SK-N-SH (cell line): ENCODE data around the gene TNRC6A. TPM values are rescaled to one million over a fixed set of nuclear protein-coding genes. Genes with fewer than 3 reads are reported as not detected.

ENCODE experiments used
- CTCF ChIA-PET: fragments of 300-600, 350-600 bp; formaldehyde crosslinking; extraction: SDS; loops from one replicate; lab custom pipeline; 2021; lab: Yijun Ruan, JAX
- POLR2A ChIA-PET: fragments of 350-600 bp; sonication (Branson Sonifier 250); formaldehyde crosslinking; extraction: SDS; loops from one replicate; lab custom pipeline; 2020; ENCODE audit warnings: antibody characterized with exemption, inconsistent platforms; lab: Yijun Ruan, JAX
- DNase-seq: peaks from one replicate; pipeline ENCODE4 v3.0.0; 2012
- H2AFZ ChIP-seq: fragments of 200-600 bp; sonication (generic); 2 replicates; pipeline ENCODE4 v1.8.1; 2016; ENCODE audit warnings: antibody characterized with exemption, mild to moderate bottlenecking, low read depth
- H3F3A ChIP-seq: fragments of 200-600 bp; sonication (generic); replicated peaks from 2 replicates; pipeline ENCODE3; 2016; ENCODE audit warnings: antibody characterized with exemption, mild to moderate bottlenecking; ENCODE audit not compliant: insufficient read depth
- H3K27ac ChIP-seq, 2 experiments: fragments of 200-500 bp in 1 of 2; fragments of 200-600 bp in 1 of 2; sonication (Bioruptor generic) in 1 of 2; sonication (generic), shearing (Covaris generic) in 1 of 2; 2 replicates each; pipeline versions ENCODE4 v1.5.1 to v1.6.1; 2014 to 2016; ENCODE audit warnings: low read depth in 2 of 2, inconsistent platforms in 1 of 2, low read length in 1 of 2, mild to moderate bottlenecking in 1 of 2, mixed read lengths in 1 of 2
- H3K27me3 ChIP-seq: fragments of 200-600 bp; sonication (generic), shearing (Covaris generic); 2 replicates; pipeline ENCODE4 v1.6.1; 2016; ENCODE audit warnings: mixed run types; ENCODE audit not compliant: insufficient read depth
- H3K36me3 ChIP-seq, 2 experiments: fragments of 200-500 bp in 1 of 2; fragments of 200-600 bp in 1 of 2; sonication (Bioruptor generic) in 1 of 2; sonication (generic) in 1 of 2; replicated peaks in 1 of 2; 2 replicates each; pipeline versions ENCODE3 to v1.5.1; 2014 to 2016; ENCODE audit warnings: low read length in 1 of 2, mild to moderate bottlenecking in 1 of 2; ENCODE audit not compliant: insufficient read depth in 2 of 2, control insufficient read depth in 1 of 2
- H3K4me1 ChIP-seq, 2 experiments: fragments of 200-500 bp in 1 of 2; fragments of 200-600 bp in 1 of 2; sonication (Bioruptor generic) in 1 of 2; sonication (generic), shearing (Covaris generic) in 1 of 2; 2 replicates each; pipeline versions ENCODE4 v1.5.1 to v1.6.1; 2014 to 2016; ENCODE audit warnings: low read depth in 1 of 2, low read length in 1 of 2, mixed run types in 1 of 2; ENCODE audit not compliant: insufficient read depth in 2 of 2, control insufficient read depth in 1 of 2
- H3K4me2 ChIP-seq: fragments of 200-600 bp; sonication (generic), shearing (Covaris generic); 2 replicates; pipeline ENCODE4 v1.6.1; 2017; ENCODE audit warnings: mixed run types
- H3K4me3 ChIP-seq, 2 experiments: fragments of 200-500 bp in 1 of 2; fragments of 200-600 bp in 1 of 2; sonication (Bioruptor generic) in 1 of 2; sonication (generic), shearing (Covaris generic) in 1 of 2; 2 replicates each; pipeline versions ENCODE4 v1.5.1 to v1.8.1; 2014 to 2016; ENCODE audit warnings: low read depth in 2 of 2, inconsistent platforms in 1 of 2, low read length in 1 of 2, mild to moderate bottlenecking in 1 of 2, mixed read lengths in 1 of 2, moderate library complexity in 1 of 2
- H3K79me2 ChIP-seq: fragments of 200-600 bp; sonication (generic); 2 replicates; pipeline ENCODE4 v1.8.1; 2017; ENCODE audit warnings: mild to moderate bottlenecking; ENCODE audit not compliant: insufficient read depth
- H3K9ac ChIP-seq: fragments of 200-600 bp; sonication (generic); 2 replicates; pipeline ENCODE4 v1.6.1; 2017; ENCODE audit warnings: mixed run types
- H3K9me2 ChIP-seq: fragments of 200-600 bp; sonication (generic); 2 replicates; pipeline ENCODE4 v1.6.1; 2017; ENCODE audit warnings: mixed run types
- H3K9me3 ChIP-seq: fragments of 200-600 bp; sonication (generic); 2 replicates; pipeline ENCODE4 v1.6.1; 2017; ENCODE audit warnings: mixed run types, mild to moderate bottlenecking, moderate library complexity
- H4K20me1 ChIP-seq: fragments of 200-600 bp; sonication (generic); 2 replicates; pipeline ENCODE4 v1.6.1; 2017; ENCODE audit warnings: mild to moderate bottlenecking, mixed run types; ENCODE audit not compliant: insufficient read depth
- CHD2 ChIP-seq: fragments of 150-350 bp; IDR thresholded peaks from 2 replicates; pipeline ENCODE4 v1.6.1; 2018; ENCODE audit warnings: low read length; ENCODE audit not compliant: partially characterized antibody
- ELF1 ChIP-seq: IDR thresholded peaks from 2 replicates; pipeline ENCODE4 v1.4.0; 2012
- EP300 ChIP-seq, 2 experiments: IDR thresholded peaks; 2 replicates each; pipeline versions ENCODE4 v1.4.0 to v1.6.1; 2012; ENCODE audit warnings: borderline replicate concordance in 1 of 2, low read depth in 1 of 2, low read length in 1 of 2
- EZH2phosphoT487 ChIP-seq: fragments of 200-600 bp; sonication (generic); IDR thresholded peaks from 2 replicates; pipeline ENCODE4 v1.6.1; 2017; ENCODE audit warnings: low read depth, mixed run types, mild to moderate bottlenecking, antibody characterized with exemption, moderate library complexity, borderline replicate concordance
- FOSL2 ChIP-seq: IDR thresholded peaks from 2 replicates; pipeline ENCODE4 v1.4.0; 2012; ENCODE audit warnings: low read depth, mild to moderate bottlenecking, moderate library complexity, borderline replicate concordance
- FOXM1 ChIP-seq: IDR thresholded peaks from 2 replicates; pipeline ENCODE4 v1.4.0; 2012; ENCODE audit warnings: low read depth, mild to moderate bottlenecking
- GABPA ChIP-seq: IDR thresholded peaks from 2 replicates; pipeline ENCODE4 v1.4.0; 2012; ENCODE audit warnings: low read depth, mild to moderate bottlenecking
- GATA2 ChIP-seq: sonication (generic); formaldehyde crosslinking; IDR thresholded peaks from 2 replicates; pipeline ENCODE4 v1.5.0; 2020; ENCODE audit warnings: mild to moderate bottlenecking, missing genetic modification reagents
- JUND ChIP-seq: IDR thresholded peaks from 2 replicates; pipeline ENCODE4 v1.4.0; 2012
- NFIC ChIP-seq: IDR thresholded peaks from 2 replicates; pipeline ENCODE4 v1.4.0; 2012; ENCODE audit warnings: borderline replicate concordance
- PBX3 ChIP-seq: IDR thresholded peaks from 2 replicates; pipeline ENCODE4; 2012
- POLR2AphosphoS5 ChIP-seq: IDR thresholded peaks from 2 replicates; pipeline ENCODE4 v1.6.1; 2012; ENCODE audit warnings: low read depth, low read length
- RAD21 ChIP-seq: IDR thresholded peaks from 2 replicates; pipeline ENCODE4 v1.6.1; 2012; ENCODE audit warnings: mild to moderate bottlenecking, low read length
- RCOR1 ChIP-seq: fragments of 150-350 bp; IDR thresholded peaks from 2 replicates; pipeline ENCODE4 v1.6.1; 2017; ENCODE audit warnings: antibody characterized with exemption, low read length
- SIN3A ChIP-seq: IDR thresholded peaks from 2 replicates; pipeline ENCODE4 v1.6.1; 2012; ENCODE audit warnings: low read depth, mild to moderate bottlenecking, low read length, moderate library complexity, borderline replicate concordance
- TAF1 ChIP-seq: IDR thresholded peaks from 2 replicates; pipeline ENCODE4 v1.6.1; 2012; ENCODE audit warnings: low read depth, mild to moderate bottlenecking, low read length, moderate library complexity, borderline replicate concordance
- TCF12 ChIP-seq: IDR thresholded peaks from 2 replicates; pipeline ENCODE4 v1.4.0; 2012
- TEAD4 ChIP-seq: IDR thresholded peaks from 2 replicates; pipeline ENCODE4 v1.4.0; 2012; ENCODE audit warnings: mild to moderate bottlenecking, borderline replicate concordance; ENCODE audit not compliant: insufficient read depth
- USF1 ChIP-seq: IDR thresholded peaks from 2 replicates; pipeline ENCODE4 v1.4.0; 2012; ENCODE audit warnings: low read depth, borderline replicate concordance
- USF2 ChIP-seq: fragments of 150-350 bp; IDR thresholded peaks from 2 replicates; pipeline ENCODE4 v1.6.1; 2017; ENCODE audit warnings: antibody characterized with exemption, low read length, low read depth, borderline replicate concordance
- WGBS: methylation state at CpG from one replicate; pipeline ENCODE4 v1.1.6; 2017; ENCODE audit warnings: low lambda C conversion rate; 5-methylcytosine and 5-hydroxymethylcytosine counted together
- polyA plus RNA-seq, 3 experiments: library from polyadenylated mRNA; depleted of rRNA; stranded (reverse); fragments of >200 nt; gene quantifications; 2 replicates each; pipeline ENCODE4 v1.2.3, GENCODE V29; 2012
- TF ChIP-seq, protein P1 (sequence below): IDR thresholded peaks from 2 replicates; pipeline ENCODE4 v1.4.0; 2012; ENCODE audit warnings: low read depth

The TNRC6A gene
- polyA plus RNA-seq, 1 of the 3 experiments (the other 2 are of a cell fraction) = 32.5 TPM

GRCh38 chr16:24771779-24772157, 42.3 kb downstream of the TNRC6A start:
- ChIA-PET CTCF (no interaction called here), POLR2A (no interaction called here)
- H3K36me3 ChIP-seq = peaks cover 41 to 63% of the 10 kb centered on the region in 2 experiments
- no peak overlapping the region for H2AFZ ChIP-seq
- H3K4me1 ChIP-seq = peaks cover 0 to 8% of the 10 kb centered on the region in 2 experiments; a peak in 2 of 4 replicates
- peaks cover 94% of the 10 kb centered on the region for H3K79me2 ChIP-seq
- no peak for TF ChIP-seq EZH2phosphoT487
- TF ChIP-seq POLR2AphosphoS5 = no peak
- TF ChIP-seq NFIC = no peak
- no peak for TF ChIP-seq TEAD4
- TF ChIP-seq CHD2 = no peak
- TF ChIP-seq SIN3A = no peak
- TF ChIP-seq, protein P1, sequence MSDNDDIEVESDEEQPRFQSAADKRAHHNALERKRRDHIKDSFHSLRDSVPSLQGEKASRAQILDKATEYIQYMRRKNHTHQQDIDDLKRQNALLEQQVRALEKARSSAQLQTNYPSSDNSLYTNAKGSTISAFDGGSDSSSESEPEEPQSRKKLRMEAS = no peak
- no peak for TF ChIP-seq FOXM1
- no peak for TF ChIP-seq RAD21
- TF ChIP-seq RCOR1 = no peak
- TF ChIP-seq EP300 (IDR thresholded peaks at IDR 0.05; ENCODE audit: borderline replicate concordance in 1 of 2, low read depth in 1 of 2, low read length in 1 of 2) = no peak
- H3K9me2 ChIP-seq = no peaks in the 10 kb centered on the region
- no peak overlapping the region for H3K27ac ChIP-seq
- H3K4me3 ChIP-seq = no peak overlapping the region
- no peaks in the 10 kb centered on the region for H3K27me3 ChIP-seq
- no peak for DNase-seq
- H3F3A ChIP-seq = peaks cover 4% of the 10 kb centered on the region
- 85% methylated on average over 1 of the region's 1 CpG for whole genome bisulfite sequencing
- no peak overlapping the region for H3K4me2 ChIP-seq
- H4K20me1 ChIP-seq = peaks cover 52% of the 10 kb centered on the region
- no peak overlapping the region for H3K9ac ChIP-seq
- no peaks in the 10 kb centered on the region for H3K9me3 ChIP-seq

- Histone ChIP-seq H3K4me3 (no peak overlapping the region), H3K9me2 (no peaks in the 10 kb centered on the region), H3F3A (peaks cover 4% of the 10 kb centered on the region), H3K9me3 (no peaks in the 10 kb centered on the region), H3K4me1 (peaks cover 0 to 12% of the 10 kb centered on the region in 2 experiments; a peak in 2 of 4 replicates), H3K9ac (no peak overlapping the region), H3K36me3 (peaks cover 54 to 69% of the 10 kb centered on the region in 2 experiments), H3K4me2 (no peak overlapping the region), H2AFZ (no peak overlapping the region), H3K79me2 (peaks cover 81% of the 10 kb centered on the region), H3K27me3 (no peaks in the 10 kb centered on the region), H3K27ac (no peak overlapping the region), H4K20me1 (peaks cover 62% of the 10 kb centered on the region)
- DNase-seq = no peak
- 94% methylated on average over 4 of the region's 4 CpGs for WGBS
- CTCF ChIA-PET = no interaction called here
- POLR2A ChIA-PET = no interaction called here
- TF ChIP-seq USF2 (no peak), USF1 (no peak), ELF1 (no peak), RAD21 (no peak), GATA2 (no peak), JUND (no peak), PBX3 (no peak), SIN3A (no peak), GABPA (no peak), TAF1 (no peak), FOSL2 (no peak), TCF12 (no peak), TEAD4 (no peak), EZH2phosphoT487 (no peak), NFIC (no peak)
Observed at GRCh38 chr16:24773771-24774427, 44.4 kb downstream of the TNRC6A start.
